HEK293T (cell line): ENCODE data around the gene MYBL2.

Source experiments
- BHLHE40 ChIP-seq: fragments of 450-650 bp; IDR thresholded peaks from 2 replicates; pipeline ENCODE4 v1.6.1; 2016; ENCODE audit warnings: mild to moderate bottlenecking, moderate library complexity, borderline replicate concordance
- ELF4 ChIP-seq: fragments of 450-650 bp; IDR thresholded peaks from 2 replicates; pipeline ENCODE4 v1.6.1; 2017; ENCODE audit warnings: antibody characterized with exemption
- FOXA1 ChIP-seq: fragments of 450-650 bp; IDR thresholded peaks from 2 replicates; pipeline ENCODE4 v1.6.1; 2016; ENCODE audit warnings: mild to moderate bottlenecking
- FOXK2 ChIP-seq: fragments of 450-650 bp; IDR thresholded peaks from 2 replicates; pipeline ENCODE4 v1.6.1; 2016; ENCODE audit warnings: mild to moderate bottlenecking
- FOXM1 ChIP-seq: fragments of 450-650 bp; IDR thresholded peaks from 2 replicates; pipeline ENCODE4 v1.6.1; 2017; ENCODE audit warnings: mild to moderate bottlenecking, borderline replicate concordance
- HDGF ChIP-seq: fragments of 450-650 bp; IDR thresholded peaks from 2 replicates; pipeline ENCODE4 v1.6.1; 2017; ENCODE audit warnings: antibody characterized with exemption, borderline replicate concordance
- L3MBTL2 ChIP-seq: fragments of 450-650 bp; conservative IDR thresholded peaks from 2 replicates; pipeline ENCODE4 v1.6.1; 2016; ENCODE audit warnings: mild to moderate bottlenecking
- LEF1 ChIP-seq: fragments of 450-650 bp; IDR thresholded peaks from 2 replicates; pipeline ENCODE4 v1.6.1; 2017; ENCODE audit warnings: mild to moderate bottlenecking, borderline replicate concordance
- PKNOX1 ChIP-seq: fragments of 450-650 bp; IDR thresholded peaks from 2 replicates; pipeline ENCODE4 v1.6.1; 2016
- SP1 ChIP-seq: fragments of 450-650 bp; IDR thresholded peaks from 2 replicates; pipeline ENCODE4 v1.6.1; 2017
- SUZ12 ChIP-seq: fragments of 450-650 bp; IDR thresholded peaks from 2 replicates; pipeline ENCODE4 v1.6.1; 2016; ENCODE audit warnings: mild to moderate bottlenecking
- ZNF384 ChIP-seq: fragments of 450-650 bp; IDR thresholded peaks from 2 replicates; pipeline ENCODE4 v1.6.1; 2016

- TF ChIP-seq ELF4 (no peak), LEF1 (no peak), SP1 (no peak), ZNF384 (no peak), FOXM1 (no peak), BHLHE40 (no peak), HDGF (no peak), PKNOX1 (no peak), SUZ12 (no peak), L3MBTL2 (no peak), FOXK2 (no peak), FOXA1 (no peak)
These were observed 9.5 kb downstream of the MYBL2 start for GRCh38 chr20:43676368-43676767.
